ENCODE results near the gene ANKUB1. TPM values are rescaled to one million over a fixed set of nuclear protein-coding genes. Genes with fewer than 3 reads are reported as not detected.
"Not testable (repeated sequence)": the region's sequence is repeated elsewhere in the genome, so short reads cannot be mapped to it uniquely, and the experiment has no call there.

ANKUB1 gene
- total RNA-seq, 6 experiments from 2014 or later, result not detected

GRCh38 chr3:149832086-149832485, 39.7 kb upstream of the ANKUB1 start:
- H3K36me3 ChIP-seq, result no peaks in the 10 kb centered on the region
- no peaks in the 10 kb centered on the region for H3K27me3 ChIP-seq
- WGBS (ENCODE audit: insufficient coverage, low coverage, low lambda C conversion rate, missing lambda C conversion rate), result 92% methylated on average over 1 of the region's 1 CpG
- no peak for DNase-seq
- no peak for ATAC-seq
- no peak overlapping the region for H3K4me3 ChIP-seq
- H3K27ac ChIP-seq, result no peak overlapping the region
- intact Hi-C loops (cut with DNase I), result no loop called here
- H3K9me3 ChIP-seq, result peaks cover 0 to 6% (median 2%) of the 10 kb centered on the region in 4 donors
- no peaks in the 10 kb centered on the region for H3K4me1 ChIP-seq
- TF ChIP-seq POLR2A (IDR thresholded peaks at IDR 0.05), result no peak
- TF ChIP-seq, protein P1, sequence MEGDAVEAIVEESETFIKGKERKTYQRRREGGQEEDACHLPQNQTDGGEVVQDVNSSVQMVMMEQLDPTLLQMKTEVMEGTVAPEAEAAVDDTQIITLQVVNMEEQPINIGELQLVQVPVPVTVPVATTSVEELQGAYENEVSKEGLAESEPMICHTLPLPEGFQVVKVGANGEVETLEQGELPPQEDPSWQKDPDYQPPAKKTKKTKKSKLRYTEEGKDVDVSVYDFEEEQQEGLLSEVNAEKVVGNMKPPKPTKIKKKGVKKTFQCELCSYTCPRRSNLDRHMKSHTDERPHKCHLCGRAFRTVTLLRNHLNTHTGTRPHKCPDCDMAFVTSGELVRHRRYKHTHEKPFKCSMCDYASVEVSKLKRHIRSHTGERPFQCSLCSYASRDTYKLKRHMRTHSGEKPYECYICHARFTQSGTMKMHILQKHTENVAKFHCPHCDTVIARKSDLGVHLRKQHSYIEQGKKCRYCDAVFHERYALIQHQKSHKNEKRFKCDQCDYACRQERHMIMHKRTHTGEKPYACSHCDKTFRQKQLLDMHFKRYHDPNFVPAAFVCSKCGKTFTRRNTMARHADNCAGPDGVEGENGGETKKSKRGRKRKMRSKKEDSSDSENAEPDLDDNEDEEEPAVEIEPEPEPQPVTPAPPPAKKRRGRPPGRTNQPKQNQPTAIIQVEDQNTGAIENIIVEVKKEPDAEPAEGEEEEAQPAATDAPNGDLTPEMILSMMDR (IDR thresholded peaks at IDR 0.05), result no peak

- peaks cover 0 to 6% (median 2%) of the 10 kb centered on the region in 4 donors for H3K9me3 ChIP-seq
- TF ChIP-seq, protein P1 (IDR thresholded peaks at IDR 0.05), result no peak
- TF ChIP-seq POLR2A (IDR thresholded peaks at IDR 0.05), result no peak
- H3K36me3 ChIP-seq, result no peaks in the 10 kb centered on the region
- H3K27me3 ChIP-seq, result no peaks in the 10 kb centered on the region
- no peak for DNase-seq
- ATAC-seq, result peak; percentile 57 to 91 (median 68)
- H3K4me1 ChIP-seq, result no peaks in the 10 kb centered on the region
- intact Hi-C loops (cut with DNase I), result no loop called here
- WGBS (ENCODE audit: insufficient coverage, low coverage, low lambda C conversion rate, missing lambda C conversion rate), result 27% methylated on average over 3 of the region's 4 CpGs
- H3K27ac ChIP-seq, result no peak overlapping the region
- no peak overlapping the region for H3K4me3 ChIP-seq
These were observed 39.0 kb upstream of the ANKUB1 start for GRCh38 chr3:149831321-149831720.

DNA sequence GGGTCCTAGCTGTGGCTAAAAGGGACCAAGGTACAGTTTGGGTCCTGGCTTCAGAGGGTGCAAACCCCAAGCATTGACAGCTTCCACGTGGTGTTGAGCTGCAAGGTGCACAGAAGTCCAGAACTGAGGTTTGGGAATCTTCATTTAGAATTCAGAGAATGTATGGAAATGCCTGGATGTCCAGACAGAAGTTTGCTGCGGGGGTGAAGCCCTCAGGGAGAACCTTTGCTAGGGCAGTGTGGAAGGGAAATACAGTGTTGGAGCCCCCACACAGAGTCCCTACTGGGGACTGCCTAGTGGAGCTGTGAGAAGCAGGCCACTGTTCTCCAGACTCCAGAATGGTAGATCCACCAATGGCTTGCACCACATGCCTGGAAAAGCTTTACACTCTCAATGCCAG, 38.5 kb upstream of the ANKUB1 start:
- no peak for ATAC-seq
- intact Hi-C loops (cut with DNase I), result no loop called here
- 87% methylated on average over 2 of the region's 2 CpGs for WGBS (ENCODE audit: insufficient coverage, low coverage, low lambda C conversion rate, missing lambda C conversion rate)

DNA sequence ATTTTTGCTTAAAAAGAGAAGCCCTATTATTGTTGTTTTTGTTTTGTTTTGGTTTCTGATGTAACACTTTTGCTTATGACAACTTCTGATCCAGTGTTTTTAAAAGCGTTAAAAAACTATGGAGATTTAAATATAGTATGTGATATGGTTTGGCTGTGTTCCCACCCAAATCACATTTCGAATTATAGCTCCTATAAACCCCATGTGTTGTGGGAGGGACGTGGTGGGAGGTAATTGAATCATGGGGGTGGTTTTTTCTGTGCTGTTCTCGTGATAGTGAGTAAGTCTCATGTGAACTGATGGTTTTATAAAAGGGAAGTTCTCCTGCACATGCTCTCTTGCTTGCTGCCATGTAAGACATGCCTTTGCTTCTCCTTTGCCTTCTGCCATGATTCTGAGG, 37.3 kb upstream of the ANKUB1 start:
- DNase-seq; H3K4me3 ChIP-seq; H3K9me3 ChIP-seq; H3K4me1 ChIP-seq; H3K27ac ChIP-seq; ATAC-seq; H3K27me3 ChIP-seq; intact Hi-C loops (cut with DNase I); H3K36me3 ChIP-seq: not testable (repeated sequence)
- WGBS (ENCODE audit: insufficient coverage, low coverage, low lambda C conversion rate, missing lambda C conversion rate), result 89% methylated on average over 4 of the region's 4 CpGs

More for the DNA sequence above, 38.5 kb upstream of the ANKUB1 start:
- no peaks in the 10 kb centered on the region for H3K36me3 ChIP-seq
- no peak overlapping the region for H3K27ac ChIP-seq
- H3K27me3 ChIP-seq, result no peaks in the 10 kb centered on the region
- peaks cover 0 to 6% (median 2%) of the 10 kb centered on the region in 4 donors for H3K9me3 ChIP-seq
- no peak for DNase-seq
- TF ChIP-seq, protein P1 (IDR thresholded peaks at IDR 0.05), result no peak
- TF ChIP-seq POLR2A (IDR thresholded peaks at IDR 0.05), result no peak
- no peak overlapping the region for H3K4me3 ChIP-seq
- H3K4me1 ChIP-seq, result no peaks in the 10 kb centered on the region

DNA sequence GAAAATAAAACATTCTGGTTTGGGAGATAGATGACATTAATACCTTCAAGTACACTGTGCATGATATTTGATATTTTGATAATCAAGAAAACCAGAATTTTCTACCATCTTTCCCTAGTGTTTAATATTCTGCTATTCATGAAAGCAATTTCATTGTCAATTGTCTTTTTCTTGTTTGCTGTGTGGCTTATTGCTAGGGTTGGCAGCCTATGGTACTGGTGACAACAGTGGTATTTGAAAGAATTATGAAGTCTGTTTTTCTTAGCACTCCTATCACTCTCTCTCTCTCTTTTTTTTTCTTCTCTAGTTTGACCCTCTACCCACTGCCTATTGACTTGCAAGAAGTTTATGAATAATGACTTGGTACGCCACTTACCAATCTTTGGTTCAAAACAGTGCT, 36.0 kb upstream of the ANKUB1 start:
- no peak for ATAC-seq
- no peaks in the 10 kb centered on the region for H3K27me3 ChIP-seq

More for the DNA sequence above, 36.0 kb upstream of the ANKUB1 start:
- WGBS (ENCODE audit: insufficient coverage, low coverage, low lambda C conversion rate, missing lambda C conversion rate), result 78% methylated on average over 1 of the region's 1 CpG
- Histone ChIP-seq H3K4me1 (no peaks in the 10 kb centered on the region), H3K27ac (no peak overlapping the region), H3K36me3 (no peaks in the 10 kb centered on the region), H3K4me3 (no peak overlapping the region), H3K9me3 (peaks cover 0 to 3% (median under 1%) of the 10 kb centered on the region in 4 donors)
- intact Hi-C loops (cut with DNase I), result no loop called here
- no peak for DNase-seq
- TF ChIP-seq POLR2A (IDR thresholded peaks at IDR 0.05), result no peak
- TF ChIP-seq, protein P1 (IDR thresholded peaks at IDR 0.05), result no peak

Data from right lobe of liver (tissue), 6 donors.